GM06990 (cell line): ENCODE results near the gene GRK7.
"Not testable (repeated sequence)": the region's sequence is repeated elsewhere in the genome, so short reads cannot be mapped to it uniquely, and the experiment has no call there.

Experiments
- DNase-seq: peaks from one replicate; pipeline ENCODE4 v3.0.0-alpha.2; 2011; ENCODE audit not compliant: insufficient read length; ENCODE audit errors: extremely low read depth
- H3K27me3 ChIP-seq: replicated peaks from 2 replicates; pipeline ENCODE4 v1.6.0; 2011; ENCODE audit warnings: low read length; ENCODE audit not compliant: control insufficient read depth, insufficient read depth
- H3K36me3 ChIP-seq: 2 replicates; pipeline ENCODE4 v1.5.1; 2011; ENCODE audit warnings: low read length; ENCODE audit not compliant: control insufficient read depth, insufficient read depth
- H3K4me3 ChIP-seq: replicated peaks from 2 replicates; pipeline ENCODE4 v1.5.1; 2011; ENCODE audit warnings: low read depth, mild to moderate bottlenecking, control low read depth, low read length
- CTCF ChIP-seq: IDR thresholded peaks from 2 replicates; pipeline ENCODE4 v1.5.1; 2011; ENCODE audit warnings: low read length, control low read depth, mild to moderate bottlenecking, inconsistent platforms; ENCODE audit not compliant: insufficient read depth, poor library complexity, severe bottlenecking

Gene GRK7

GRCh38 chr3:141783632-141784031 lies 20.4 kb downstream of the GRK7 start:
- DNase-seq = no peak
- H3K36me3 ChIP-seq = no peaks in the 10 kb centered on the region
- TF ChIP-seq CTCF = no peak
- H3K27me3 ChIP-seq = no peaks in the 10 kb centered on the region
- H3K4me3 ChIP-seq = no peak overlapping the region

GRCh38 chr3:141784096-141784495 lies 20.9 kb downstream of the GRK7 start:
- no peak for DNase-seq
- TF ChIP-seq CTCF = no peak
- no peaks in the 10 kb centered on the region for H3K27me3 ChIP-seq
- no peak overlapping the region for H3K4me3 ChIP-seq
- no peaks in the 10 kb centered on the region for H3K36me3 ChIP-seq

GRCh38 chr3:141784531-141784930 lies 21.3 kb downstream of the GRK7 start:
- H3K36me3 ChIP-seq = no peaks in the 10 kb centered on the region
- H3K27me3 ChIP-seq = no peaks in the 10 kb centered on the region
- no peak for TF ChIP-seq CTCF
- H3K4me3 ChIP-seq = no peak overlapping the region
- DNase-seq = no peak

DNA sequence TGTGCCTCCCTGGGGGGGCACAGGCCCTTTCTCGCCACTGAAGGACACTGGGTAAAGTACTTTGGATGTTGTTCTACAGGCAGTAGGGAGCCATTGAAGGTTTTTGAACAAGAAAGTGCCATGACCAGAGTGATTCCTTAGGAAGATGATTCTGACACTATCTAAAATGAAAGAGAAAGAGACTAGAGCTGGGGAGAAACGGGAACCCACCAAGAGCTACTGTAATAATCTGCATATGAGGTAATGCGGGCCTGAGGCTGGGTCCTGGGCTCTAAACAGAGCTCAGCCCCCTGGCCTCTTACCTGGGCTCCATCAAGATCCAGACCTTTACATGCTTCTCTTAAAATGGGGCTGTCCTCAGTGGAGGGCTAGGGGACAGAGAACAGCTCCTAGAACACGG lies 24.9 kb downstream of the GRK7 start:
- Histone ChIP-seq H3K27me3 (no peaks in the 10 kb centered on the region), H3K4me3 (no peak overlapping the region), H3K36me3 (no peaks in the 10 kb centered on the region)
- no peak for TF ChIP-seq CTCF
- no peak for DNase-seq

GRCh38 chr3:141788750-141789149 lies 25.5 kb downstream of the GRK7 start:
- not testable (repeated sequence) for H3K27me3 ChIP-seq, DNase-seq, H3K36me3 ChIP-seq, H3K4me3 ChIP-seq

GRCh38 chr3:141789281-141789680 lies 26.1 kb downstream of the GRK7 start:
- no peak overlapping the region for H3K4me3 ChIP-seq
- DNase-seq = no peak
- no peaks in the 10 kb centered on the region for H3K36me3 ChIP-seq
- TF ChIP-seq CTCF = no peak
- no peaks in the 10 kb centered on the region for H3K27me3 ChIP-seq
